Caco-2 (cell line): ENCODE data around the gene KRT26. TPM values are rescaled to one million over a fixed set of nuclear protein-coding genes. Genes with fewer than 3 reads are reported as not detected.
"Not testable (repeated sequence)": the region's sequence is repeated elsewhere in the genome, so short reads cannot be mapped to it uniquely, and the experiment has no call there.

Experiments
- BruUV-seq: library from RNA; stranded (reverse); fragments of 400-500 nt; replicated peaks from 2 replicates; lab custom pipeline; 2021; lab: Mats Ljungman, UMichigan
- CTCF ChIA-PET: fragments of 300-600 bp; sonication (Branson Sonifier 250); formaldehyde crosslinking; loops from one replicate; lab custom pipeline; 2022; ENCODE audit warnings: antibody characterized with exemption; lab: Charles Lee
- POLR2A ChIA-PET: fragments of 300-600 bp; sonication (Branson Sonifier 250); formaldehyde crosslinking; loops from one replicate; lab custom pipeline; 2022; ENCODE audit warnings: antibody characterized with exemption; lab: Charles Lee
- DNase-seq, 2 experiments: peaks; one replicate each; pipeline versions ENCODE4 v3.0.0 to v3.0.0-alpha.2; 2020 to 2022
- H3K27me3 ChIP-seq: replicated peaks from 2 replicates; pipeline ENCODE4 v1.6.0; 2011; ENCODE audit warnings: low read length; ENCODE audit not compliant: control insufficient read depth, insufficient read depth
- H3K36me3 ChIP-seq: 2 replicates; pipeline ENCODE4 v1.5.1; 2011; ENCODE audit warnings: low read length; ENCODE audit not compliant: control insufficient read depth, insufficient read depth
- H3K4me1 ChIP-seq: fragments of 250-450 bp; sonication (Bioruptor Pico); 2 replicates; pipeline ENCODE4 v1.5.1; 2020; ENCODE audit warnings: mild to moderate bottlenecking
- H3K4me3 ChIP-seq: 2 replicates; pipeline ENCODE4 v1.5.1; 2011; ENCODE audit warnings: low read depth, mild to moderate bottlenecking, control low read depth, low read length
- H3K9me3 ChIP-seq: fragments of 250-450 bp; sonication (Bioruptor Pico); 2 replicates; pipeline ENCODE4 v1.5.1; 2020; ENCODE audit warnings: mild to moderate bottlenecking, moderate library complexity
- H3K27ac Mint-ChIP-seq: one replicate; pipeline ENCODE4 v1.8.0; 2022; ENCODE audit warnings: mixed read lengths; ENCODE audit not compliant: unreplicated experiment
- H3K27me3 Mint-ChIP-seq: one replicate; pipeline ENCODE4 v1.8.0; 2022; ENCODE audit warnings: mixed read lengths; ENCODE audit not compliant: insufficient read depth, unreplicated experiment
- H3K36me3 Mint-ChIP-seq: one replicate; pipeline ENCODE4 v1.8.0; 2022; ENCODE audit warnings: mild to moderate bottlenecking, mixed read lengths; ENCODE audit not compliant: insufficient read depth, unreplicated experiment
- H3K4me1 Mint-ChIP-seq: one replicate; pipeline ENCODE4 v1.8.0; 2022; ENCODE audit warnings: low read depth, mixed read lengths; ENCODE audit not compliant: unreplicated experiment
- H3K4me3 Mint-ChIP-seq: one replicate; pipeline ENCODE4 v1.8.0; 2022; ENCODE audit warnings: mild to moderate bottlenecking, moderate library complexity, mixed read lengths; ENCODE audit not compliant: unreplicated experiment
- H3K9me3 Mint-ChIP-seq: one replicate; pipeline ENCODE4 v1.8.0; 2022; ENCODE audit warnings: mixed read lengths; ENCODE audit not compliant: unreplicated experiment
- intact Hi-C: fragments of 100-400 bp; cut with micrococcal nuclease; formaldehyde crosslinking; loops from one replicate; pipeline ENCODE4 v1.10.0; 2022; ENCODE audit not compliant: unreplicated experiment
- total RNA-seq: library from RNA; stranded (reverse); gene quantifications from 2 replicates; pipeline ENCODE4 v1.2.3, GENCODE V29; 2022
- TF ChIP-seq, protein P1 (sequence below), 2 experiments: fragments of 200-600 bp in 1 of 2; IDR thresholded peaks; 1 replicate in 1 of 2; 2 replicates in 1 of 2; pipeline versions ENCODE4 v1.5.1 to v1.8.0; 2011 to 2022; ENCODE audit warnings: antibody characterized with exemption in 1 of 2, control low read depth in 1 of 2, inconsistent platforms in 1 of 2, low read depth in 1 of 2, low read length in 1 of 2, mild to moderate bottlenecking in 1 of 2, moderate library complexity in 1 of 2; ENCODE audit not compliant: insufficient read depth in 1 of 2, severe bottlenecking in 1 of 2, unreplicated experiment in 1 of 2

KRT26 gene
- total RNA-seq, 1 experiment from 2014 or later: not detected

DNA sequence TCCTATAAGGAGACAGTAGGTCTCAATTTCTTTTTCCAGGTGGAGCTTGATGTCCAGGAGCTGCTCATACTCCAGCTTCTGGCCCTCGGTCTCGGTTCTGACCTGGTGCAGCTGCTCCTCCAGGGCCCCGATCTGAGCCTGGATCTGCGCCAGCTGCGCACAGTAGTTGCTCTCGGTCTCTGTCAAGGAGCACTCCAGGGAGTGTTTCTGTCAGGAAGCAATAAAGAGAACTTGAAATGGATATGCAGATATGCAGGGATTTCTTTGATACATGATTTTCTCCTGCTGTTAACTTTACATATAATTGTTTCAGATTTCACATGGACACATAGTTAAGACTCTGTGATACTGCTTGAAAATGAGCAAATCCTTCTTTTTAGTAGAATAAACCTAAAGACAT is 21.6 kb downstream of the KRT26 start:
- TF ChIP-seq, protein P1, sequence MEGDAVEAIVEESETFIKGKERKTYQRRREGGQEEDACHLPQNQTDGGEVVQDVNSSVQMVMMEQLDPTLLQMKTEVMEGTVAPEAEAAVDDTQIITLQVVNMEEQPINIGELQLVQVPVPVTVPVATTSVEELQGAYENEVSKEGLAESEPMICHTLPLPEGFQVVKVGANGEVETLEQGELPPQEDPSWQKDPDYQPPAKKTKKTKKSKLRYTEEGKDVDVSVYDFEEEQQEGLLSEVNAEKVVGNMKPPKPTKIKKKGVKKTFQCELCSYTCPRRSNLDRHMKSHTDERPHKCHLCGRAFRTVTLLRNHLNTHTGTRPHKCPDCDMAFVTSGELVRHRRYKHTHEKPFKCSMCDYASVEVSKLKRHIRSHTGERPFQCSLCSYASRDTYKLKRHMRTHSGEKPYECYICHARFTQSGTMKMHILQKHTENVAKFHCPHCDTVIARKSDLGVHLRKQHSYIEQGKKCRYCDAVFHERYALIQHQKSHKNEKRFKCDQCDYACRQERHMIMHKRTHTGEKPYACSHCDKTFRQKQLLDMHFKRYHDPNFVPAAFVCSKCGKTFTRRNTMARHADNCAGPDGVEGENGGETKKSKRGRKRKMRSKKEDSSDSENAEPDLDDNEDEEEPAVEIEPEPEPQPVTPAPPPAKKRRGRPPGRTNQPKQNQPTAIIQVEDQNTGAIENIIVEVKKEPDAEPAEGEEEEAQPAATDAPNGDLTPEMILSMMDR (IDR thresholded peaks at IDR 0.05; ENCODE audit: insufficient read depth in 1 of 2, low read depth in 1 of 2, low read length in 1 of 2, severe bottlenecking in 1 of 2, unreplicated experiment in 1 of 2): no peak
- Mint-ChIP-seq H3K27me3 (peaks cover 11% of the 10 kb centered on the region), H3K4me1 (no peaks in the 10 kb centered on the region)

DNA sequence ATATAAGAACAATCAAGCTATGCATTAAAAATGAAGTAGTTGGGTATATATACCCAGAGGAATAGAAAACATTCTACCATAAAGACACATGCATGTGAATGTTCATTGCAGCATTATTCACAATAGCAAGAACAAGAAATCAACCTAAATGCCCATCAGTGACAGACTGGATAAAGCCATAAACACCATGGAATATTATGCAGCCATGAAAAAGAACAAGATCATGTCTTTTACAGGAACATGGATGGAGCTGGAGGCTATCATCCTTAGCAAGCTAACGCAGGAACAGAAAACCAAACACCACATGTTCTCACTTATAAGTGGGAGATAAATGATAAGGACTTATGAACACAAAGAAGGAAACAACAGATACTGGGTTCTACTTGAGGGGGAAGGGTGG is 23.3 kb downstream of the KRT26 start:
- BruUV-seq: not testable (repeated sequence)

More for the DNA sequence above, 21.6 kb downstream of the KRT26 start:
- no peaks in the 10 kb centered on the region for H3K9me3 Mint-ChIP-seq
- no peak overlapping the region for H3K4me3 Mint-ChIP-seq
- POLR2A ChIA-PET: no interaction called here
- no peak overlapping the region for H3K27ac Mint-ChIP-seq
- DNase-seq: no peak
- H3K4me1 ChIP-seq: no peaks in the 10 kb centered on the region
- intact Hi-C loops: no loop called here
- no peaks in the 10 kb centered on the region for H3K36me3 Mint-ChIP-seq
- no peaks in the 10 kb centered on the region for H3K27me3 ChIP-seq
- no TSS peak for BruUV-seq
- no peak overlapping the region for H3K4me3 ChIP-seq
- H3K36me3 ChIP-seq: no peaks in the 10 kb centered on the region
- CTCF ChIA-PET: interaction anchor here (0.7 kb wide), 1 partner anchor 445 kb away, joined by 4 read pairs; no protein-coding TSS in a partner anchor
- no peaks in the 10 kb centered on the region for H3K9me3 ChIP-seq

DNA sequence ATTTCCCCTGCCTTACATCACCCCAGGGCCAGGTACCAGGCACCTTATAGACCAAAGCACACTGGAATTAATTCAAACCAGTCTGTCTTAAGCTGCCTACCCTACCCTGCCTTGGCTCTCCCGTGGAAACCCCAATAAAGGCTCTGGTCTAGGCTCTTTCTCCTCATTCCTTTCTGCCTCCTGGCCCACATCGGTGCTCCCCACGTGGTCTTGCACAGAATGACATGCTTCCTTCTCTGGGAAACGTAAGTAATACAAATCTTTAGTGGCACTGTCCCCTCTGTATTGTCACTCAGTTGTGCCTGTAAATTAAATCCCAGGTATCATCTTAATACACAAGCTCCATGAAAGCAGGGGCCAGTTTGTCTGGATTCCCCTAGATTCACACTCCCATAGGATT is 33.4 kb downstream of the KRT26 start:
- peaks cover 10% of the 10 kb centered on the region for H3K9me3 Mint-ChIP-seq
- H3K9me3 ChIP-seq: no peaks in the 10 kb centered on the region
- no peak overlapping the region for H3K4me3 ChIP-seq
- no peak overlapping the region for H3K27ac Mint-ChIP-seq
- TF ChIP-seq, protein P1 (IDR thresholded peaks at IDR 0.05; ENCODE audit: insufficient read depth in 1 of 2, low read depth in 1 of 2, low read length in 1 of 2, severe bottlenecking in 1 of 2, unreplicated experiment in 1 of 2): no peak
- no peak overlapping the region for H3K4me3 Mint-ChIP-seq
- peak in 1 of 2 experiments; percentile 8 for DNase-seq
- H3K36me3 Mint-ChIP-seq: no peaks in the 10 kb centered on the region
- BruUV-seq: no TSS peak
- H3K4me1 Mint-ChIP-seq: no peaks in the 10 kb centered on the region
- CTCF ChIA-PET: no interaction called here
- peaks cover 16% of the 10 kb centered on the region for H3K27me3 Mint-ChIP-seq
- intact Hi-C loops: no loop called here
- H3K4me1 ChIP-seq: no peaks in the 10 kb centered on the region
- no peaks in the 10 kb centered on the region for H3K36me3 ChIP-seq
- H3K27me3 ChIP-seq: no peaks in the 10 kb centered on the region; the same call in 1 of the 2 replicates
- POLR2A ChIA-PET: no interaction called here

More for the DNA sequence above, 23.3 kb downstream of the KRT26 start:
- DNase-seq, intact Hi-C loops, H3K4me3 Mint-ChIP-seq, H3K27me3 ChIP-seq, H3K4me3 ChIP-seq, H3K9me3 ChIP-seq, H3K36me3 Mint-ChIP-seq, CTCF ChIA-PET, H3K4me1 ChIP-seq, POLR2A ChIA-PET, H3K27ac Mint-ChIP-seq, H3K36me3 ChIP-seq, H3K9me3 Mint-ChIP-seq, H3K4me1 Mint-ChIP-seq: not testable (repeated sequence)
- H3K27me3 Mint-ChIP-seq: peaks cover 15% of the 10 kb centered on the region

DNA sequence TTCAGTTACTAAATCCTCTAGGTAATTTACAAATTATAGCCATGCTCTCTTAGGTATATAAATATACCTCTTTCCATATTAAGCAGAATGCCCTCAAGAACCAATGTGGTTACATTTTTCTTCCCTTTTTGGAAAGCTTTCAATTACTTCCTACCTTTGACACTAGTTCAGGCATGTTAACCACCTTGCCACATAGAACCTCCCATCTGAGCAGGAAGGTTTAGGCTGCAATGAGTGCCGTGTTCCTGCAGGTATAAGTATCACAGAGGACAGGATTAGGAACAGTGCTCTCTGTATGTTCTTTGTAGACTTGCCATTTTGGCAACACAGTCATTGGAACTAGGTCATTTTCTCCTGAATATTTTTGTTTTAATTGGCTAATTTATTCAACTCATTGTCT is 37.0 kb downstream of the KRT26 start:
- no peak overlapping the region for H3K4me3 ChIP-seq
- POLR2A ChIA-PET: no interaction called here
- Mint-ChIP-seq H3K27ac (no peak overlapping the region), H3K36me3 (no peaks in the 10 kb centered on the region), H3K27me3 (peaks cover 24% of the 10 kb centered on the region), H3K9me3 (no peaks in the 10 kb centered on the region), H3K4me3 (no peak overlapping the region), H3K4me1 (no peaks in the 10 kb centered on the region)
- intact Hi-C loops: no loop called here
- CTCF ChIA-PET: no interaction called here
- no peaks in the 10 kb centered on the region for H3K4me1 ChIP-seq
- no TSS peak for BruUV-seq
- H3K36me3 ChIP-seq: no peaks in the 10 kb centered on the region
- TF ChIP-seq, protein P1 (IDR thresholded peaks at IDR 0.05; ENCODE audit: insufficient read depth in 1 of 2, low read depth in 1 of 2, low read length in 1 of 2, severe bottlenecking in 1 of 2, unreplicated experiment in 1 of 2): no peak
- no peaks in the 10 kb centered on the region; the same call in 1 of the 2 replicates for H3K27me3 ChIP-seq
- no peak for DNase-seq
- no peaks in the 10 kb centered on the region for H3K9me3 ChIP-seq
